ENCODE data around the gene ADGRA3.

Gene ADGRA3

GRCh38 chr4:22510750-22511149 lies 5.1 kb downstream of the ADGRA3 start:
- FAIRE-seq (no peak), DNase-seq (ENCODE audit: insufficient read length, low spot score) (no peak)
- no peak for TF ChIP-seq CTCF (IDR thresholded peaks at IDR 0.05; ENCODE audit: insufficient read depth, missing control alignments)

DNA sequence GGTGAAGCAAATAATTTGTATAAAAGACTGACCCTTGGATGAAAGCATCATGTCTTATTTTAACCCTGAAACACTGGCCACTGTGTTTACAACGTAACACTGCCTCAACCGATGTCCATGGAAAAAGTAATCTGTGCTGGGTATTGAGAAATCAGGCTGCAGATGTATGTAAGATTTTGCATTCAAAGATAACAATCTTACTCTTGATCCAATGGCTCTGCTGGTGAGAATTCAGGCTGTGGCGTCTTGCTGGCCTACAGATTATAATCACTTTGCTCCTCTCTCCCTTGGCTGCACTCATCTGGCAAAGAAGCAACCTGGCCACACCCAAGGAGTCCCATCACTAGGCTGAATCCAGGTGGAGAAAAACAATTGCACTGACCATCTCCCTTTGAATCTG lies 7.5 kb downstream of the ADGRA3 start:
- FAIRE-seq (no peak), DNase-seq (ENCODE audit: insufficient read length, low spot score) (no peak)
- TF ChIP-seq CTCF (IDR thresholded peaks at IDR 0.05; ENCODE audit: insufficient read depth, missing control alignments), result no peak

- no peak for FAIRE-seq
- no peak for DNase-seq (ENCODE audit: insufficient read length, low spot score)
- TF ChIP-seq CTCF (IDR thresholded peaks at IDR 0.05; ENCODE audit: insufficient read depth, missing control alignments), result no peak
Measured at GRCh38 chr4:22504922-22505321, 10.9 kb downstream of the ADGRA3 start.

DNA sequence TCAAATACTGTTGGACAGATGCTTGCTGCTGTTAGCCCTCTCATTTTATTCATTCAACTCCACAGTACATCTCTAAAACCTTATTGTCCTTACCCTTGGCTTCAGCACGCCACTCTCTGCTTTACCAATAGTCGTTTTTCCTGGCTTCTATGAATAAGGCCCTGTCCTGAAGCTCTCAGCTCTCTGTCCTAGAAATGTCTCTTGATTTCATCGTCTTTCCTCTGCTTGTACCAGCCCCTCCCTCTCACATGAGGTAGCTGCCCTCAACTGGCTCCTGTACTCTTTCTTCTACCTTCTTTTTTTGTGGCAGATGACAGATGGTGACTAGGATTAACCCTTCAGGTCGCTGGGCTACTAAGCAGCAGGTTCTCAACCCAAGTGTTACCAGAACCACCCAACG lies 11.4 kb downstream of the ADGRA3 start:
- FAIRE-seq, result no peak
- no peak for TF ChIP-seq CTCF (IDR thresholded peaks at IDR 0.05; ENCODE audit: insufficient read depth, missing control alignments)

DNA sequence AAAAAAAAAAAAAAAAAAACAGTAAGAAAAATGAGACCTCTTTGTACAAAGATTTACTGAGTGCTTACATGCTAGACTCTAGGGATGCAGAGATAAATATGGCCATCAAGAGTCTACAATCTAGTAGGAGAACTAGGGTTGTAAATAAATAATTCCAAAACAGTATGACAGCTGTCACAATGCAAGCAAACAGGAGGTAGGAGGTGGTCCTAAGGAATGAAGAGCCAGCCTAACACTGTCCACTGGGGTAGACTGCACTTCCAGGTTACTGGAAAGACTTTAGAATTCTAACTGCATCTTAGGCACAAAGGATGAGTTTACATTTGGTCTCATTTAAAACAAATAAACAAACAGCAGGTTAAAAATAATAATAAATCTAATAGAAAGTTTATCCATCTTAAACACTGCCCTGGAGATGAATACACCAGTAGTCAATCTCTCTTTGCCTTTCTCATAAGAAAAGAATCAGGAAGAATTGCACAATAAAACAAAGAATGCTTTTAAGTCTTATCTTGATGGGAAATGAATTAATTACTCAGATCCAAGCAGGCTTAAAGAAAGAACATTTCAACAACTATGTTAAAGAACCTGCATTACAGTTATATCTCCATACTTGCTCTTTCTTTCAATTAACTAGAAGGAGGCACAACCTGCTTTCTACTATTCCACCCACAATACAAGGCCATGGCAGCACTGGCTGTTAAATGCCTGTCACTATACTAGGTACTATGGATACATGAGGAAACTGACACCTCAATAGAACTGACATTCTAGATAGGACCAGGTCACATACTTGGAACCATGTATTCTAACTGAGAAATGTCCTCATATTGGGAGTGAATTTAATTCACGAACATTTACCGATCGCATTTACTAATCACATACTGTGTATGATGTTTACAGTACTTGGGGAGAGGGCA lies 12.7 kb downstream of the ADGRA3 start:
- DNase-seq (ENCODE audit: insufficient read length, low spot score), result no peak
- no peak for TF ChIP-seq CTCF (IDR thresholded peaks at IDR 0.05; ENCODE audit: insufficient read depth, missing control alignments)
- no peak for FAIRE-seq

More for the DNA sequence above, 11.4 kb downstream of the ADGRA3 start:
- no peak for DNase-seq (ENCODE audit: insufficient read length, low spot score)

- TF ChIP-seq CTCF (IDR thresholded peaks at IDR 0.05; ENCODE audit: insufficient read depth, missing control alignments), result no peak
- DNase-seq (ENCODE audit: insufficient read length, low spot score), result no peak
- FAIRE-seq, result no peak
Measured at GRCh38 chr4:22501715-22502095, 14.2 kb downstream of the ADGRA3 start.
